Body of pancreas (tissue), 4 donors: ENCODE measurements around the gene FANCM.

Source experiments
- POLR2A ChIP-seq, 3 donors: fragments of 450-650 bp; IDR thresholded peaks; one replicate each; pipeline ENCODE4 v1.6.1; 2016; ENCODE audit warnings: antibody characterized with exemption in 3 of 3, mild to moderate bottlenecking in 2 of 3
- TF ChIP-seq, protein P1 (sequence below), 7 experiments: fragments of 450-650 bp in 4 of 7; fragments of 200-600 bp in 3 of 7; sonication (generic) in 3 of 7; IDR thresholded peaks; one replicate each; pipeline ENCODE4 v1.5.1; 2016 to 2019; ENCODE audit warnings: antibody characterized with exemption in 7 of 7

- TF ChIP-seq, protein P1, sequence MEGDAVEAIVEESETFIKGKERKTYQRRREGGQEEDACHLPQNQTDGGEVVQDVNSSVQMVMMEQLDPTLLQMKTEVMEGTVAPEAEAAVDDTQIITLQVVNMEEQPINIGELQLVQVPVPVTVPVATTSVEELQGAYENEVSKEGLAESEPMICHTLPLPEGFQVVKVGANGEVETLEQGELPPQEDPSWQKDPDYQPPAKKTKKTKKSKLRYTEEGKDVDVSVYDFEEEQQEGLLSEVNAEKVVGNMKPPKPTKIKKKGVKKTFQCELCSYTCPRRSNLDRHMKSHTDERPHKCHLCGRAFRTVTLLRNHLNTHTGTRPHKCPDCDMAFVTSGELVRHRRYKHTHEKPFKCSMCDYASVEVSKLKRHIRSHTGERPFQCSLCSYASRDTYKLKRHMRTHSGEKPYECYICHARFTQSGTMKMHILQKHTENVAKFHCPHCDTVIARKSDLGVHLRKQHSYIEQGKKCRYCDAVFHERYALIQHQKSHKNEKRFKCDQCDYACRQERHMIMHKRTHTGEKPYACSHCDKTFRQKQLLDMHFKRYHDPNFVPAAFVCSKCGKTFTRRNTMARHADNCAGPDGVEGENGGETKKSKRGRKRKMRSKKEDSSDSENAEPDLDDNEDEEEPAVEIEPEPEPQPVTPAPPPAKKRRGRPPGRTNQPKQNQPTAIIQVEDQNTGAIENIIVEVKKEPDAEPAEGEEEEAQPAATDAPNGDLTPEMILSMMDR (IDR thresholded peaks at IDR 0.05), result no peak
- TF ChIP-seq POLR2A (IDR thresholded peaks at IDR 0.05), result no peak
Observed at GRCh38 chr14:45096218-45096617, 39.5 kb upstream of the FANCM start.
